ENCODE measurements around the gene TBC1D1. TPM values are rescaled to one million over a fixed set of nuclear protein-coding genes. Genes with fewer than 3 reads are reported as not detected.

Gene TBC1D1
- total RNA-seq, 1 donor from 2014 or later: 133 TPM

- no peak for DNase-seq (ENCODE audit: low read depth)
- H3K4me3 ChIP-seq (ENCODE audit: low read depth, low read length): no peak overlapping the region
- TF ChIP-seq CTCF (IDR thresholded peaks at IDR 0.05; ENCODE audit: insufficient read depth, low read length, poor library complexity, severe bottlenecking): no peak
- no peaks in the 10 kb centered on the region for H3K36me3 ChIP-seq (ENCODE audit: control insufficient read depth, insufficient read depth, low read length)
- H3K27me3 ChIP-seq (ENCODE audit: control insufficient read depth, insufficient read depth, low read length): no peaks in the 10 kb centered on the region
These were observed 264.1 kb downstream of the TBC1D1 start for GRCh38 chr4:38154681-38155588.

GRCh38 chr4:38155589-38156294 is 264.9 kb downstream of the TBC1D1 start:
- no peak for DNase-seq (ENCODE audit: low read depth)
- Histone ChIP-seq H3K27me3 (ENCODE audit: control insufficient read depth, insufficient read depth, low read length) (no peaks in the 10 kb centered on the region), H3K4me3 (ENCODE audit: low read depth, low read length) (no peak overlapping the region), H3K36me3 (ENCODE audit: control insufficient read depth, insufficient read depth, low read length) (no peaks in the 10 kb centered on the region)
- TF ChIP-seq CTCF (IDR thresholded peaks at IDR 0.05; ENCODE audit: insufficient read depth, low read length, poor library complexity, severe bottlenecking): no peak

GRCh38 chr4:38157592-38157991 is 266.7 kb downstream of the TBC1D1 start:
- DNase-seq (ENCODE audit: low read depth): no peak
- no peaks in the 10 kb centered on the region for H3K27me3 ChIP-seq (ENCODE audit: control insufficient read depth, insufficient read depth, low read length)
- TF ChIP-seq CTCF (IDR thresholded peaks at IDR 0.05; ENCODE audit: insufficient read depth, low read length, poor library complexity, severe bottlenecking): no peak
- H3K36me3 ChIP-seq (ENCODE audit: control insufficient read depth, insufficient read depth, low read length): no peaks in the 10 kb centered on the region
- no peak overlapping the region for H3K4me3 ChIP-seq (ENCODE audit: low read depth, low read length)

GRCh38 chr4:38160487-38161207 is 269.8 kb downstream of the TBC1D1 start:
- no peaks in the 10 kb centered on the region for H3K36me3 ChIP-seq (ENCODE audit: control insufficient read depth, insufficient read depth, low read length)
- TF ChIP-seq CTCF (IDR thresholded peaks at IDR 0.05; ENCODE audit: insufficient read depth, low read length, poor library complexity, severe bottlenecking): no peak
- DNase-seq (ENCODE audit: low read depth): peak; percentile 95
- H3K4me3 ChIP-seq (ENCODE audit: low read depth, low read length): no peak overlapping the region
- H3K27me3 ChIP-seq (ENCODE audit: control insufficient read depth, insufficient read depth, low read length): no peaks in the 10 kb centered on the region

GRCh38 chr4:38161208-38162113 is 270.6 kb downstream of the TBC1D1 start:
- DNase-seq (ENCODE audit: low read depth): no peak
- Histone ChIP-seq H3K4me3 (ENCODE audit: low read depth, low read length) (no peak overlapping the region), H3K36me3 (ENCODE audit: control insufficient read depth, insufficient read depth, low read length) (no peaks in the 10 kb centered on the region), H3K27me3 (ENCODE audit: control insufficient read depth, insufficient read depth, low read length) (no peaks in the 10 kb centered on the region)
- TF ChIP-seq CTCF (IDR thresholded peaks at IDR 0.05; ENCODE audit: insufficient read depth, low read length, poor library complexity, severe bottlenecking): no peak
